SU-DHL-6 (cell line): Measurements from ENCODE around the gene GDAP2.
"Not testable (repeated sequence)": the region's sequence is repeated elsewhere in the genome, so short reads cannot be mapped to it uniquely, and the experiment has no call there.

Source experiments
- H2AFZ ChIP-seq: fragments of 200-600 bp; sonication (generic); 2 replicates; pipeline ENCODE4 v1.6.1; 2014; ENCODE audit warnings: low read depth, mild to moderate bottlenecking, moderate library complexity, mixed read lengths, antibody characterized with exemption, low read length; ENCODE audit not compliant: severe bottlenecking
- H3F3A ChIP-seq: fragments of 200-600 bp; shearing (Covaris generic); 2 replicates; pipeline ENCODE4 v1.6.0; 2016; ENCODE audit warnings: antibody characterized with exemption, mild to moderate bottlenecking; ENCODE audit not compliant: insufficient read depth
- H3K27ac ChIP-seq: fragments of 200-600 bp; sonication (generic); 2 replicates; pipeline ENCODE4 v1.5.1; 2016; ENCODE audit warnings: low read depth, mild to moderate bottlenecking, low read length, moderate library complexity, mixed read lengths
- H3K27me3 ChIP-seq: fragments of 200-600 bp; sonication (generic), shearing (Covaris generic); 2 replicates; pipeline ENCODE4 v1.6.0; 2014; ENCODE audit warnings: mild to moderate bottlenecking, low read length
- H3K36me3 ChIP-seq: fragments of 200-600 bp; sonication (generic); 2 replicates; pipeline ENCODE4 v1.6.1; 2014; ENCODE audit warnings: mild to moderate bottlenecking, low read length, mixed read lengths
- H3K4me2 ChIP-seq: fragments of 300-600, 200-600 bp; shearing (Covaris generic), sonication (generic); 2 replicates; pipeline ENCODE4 v1.6.0; 2014; ENCODE audit warnings: low read length, low read depth, mild to moderate bottlenecking; ENCODE audit not compliant: poor library complexity, severe bottlenecking
- H3K4me3 ChIP-seq: fragments of 200-600 bp; sonication (generic); 2 replicates; pipeline ENCODE4 v1.5.1; 2014; ENCODE audit warnings: antibody characterized with exemption, low read length, mild to moderate bottlenecking, mixed read lengths; ENCODE audit not compliant: insufficient read depth, poor library complexity, severe bottlenecking
- H3K79me2 ChIP-seq: fragments of 200-600 bp; sonication (generic); 2 replicates; pipeline ENCODE4 v1.6.1; 2014; ENCODE audit warnings: mild to moderate bottlenecking, low read length, moderate library complexity; ENCODE audit not compliant: insufficient read depth
- H3K9ac ChIP-seq: fragments of 200-600 bp; sonication (generic); 2 replicates; pipeline ENCODE4 v1.7.0; 2014; ENCODE audit warnings: mild to moderate bottlenecking, low read length
- H3K9me2 ChIP-seq: fragments of 200-600 bp; sonication (generic); replicated peaks from 2 replicates; pipeline ENCODE4 v1.6.1; 2014; ENCODE audit warnings: low read length; ENCODE audit not compliant: insufficient read depth
- H3K9me3 ChIP-seq: fragments of 200-600 bp; sonication (generic); 2 replicates; pipeline ENCODE4 v1.6.1; 2014; ENCODE audit warnings: low read length, mixed read lengths; ENCODE audit not compliant: insufficient read depth
- H4K20me1 ChIP-seq: fragments of 200-600 bp; sonication (generic); 2 replicates; pipeline ENCODE4 v1.6.1; 2014; ENCODE audit warnings: low read depth, mild to moderate bottlenecking, antibody characterized with exemption, low read length, moderate library complexity, mixed read lengths
- EZH2phosphoT487 ChIP-seq: fragments of 200-600 bp; sonication (generic), shearing (Covaris generic); conservative IDR thresholded peaks from 2 replicates; pipeline ENCODE4 v1.6.1; 2018; ENCODE audit warnings: mild to moderate bottlenecking, antibody characterized with exemption, low read length, moderate library complexity, mixed read lengths
- TF ChIP-seq, protein P1 (sequence below): fragments of 200-600 bp; sonication (generic); IDR thresholded peaks from one replicate; pipeline ENCODE4 v1.5.1; 2017; ENCODE audit warnings: antibody characterized with exemption, mild to moderate bottlenecking, low read length, moderate library complexity; ENCODE audit not compliant: insufficient read depth, poor library complexity, severe bottlenecking

GDAP2 gene

DNA sequence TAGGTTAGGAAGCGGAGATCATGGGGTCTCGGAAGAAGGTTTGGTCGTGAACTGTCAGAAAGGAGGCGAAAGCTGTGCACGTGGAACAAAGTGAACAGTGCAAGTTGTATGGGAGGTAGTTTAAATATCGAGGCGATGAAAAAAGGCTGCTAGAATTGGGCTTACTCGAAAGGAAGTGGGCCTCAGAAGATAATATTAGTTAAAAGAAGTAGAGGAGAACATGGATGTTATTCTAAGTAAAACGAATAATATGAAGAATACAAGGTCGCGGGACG is 689 bp upstream of the GDAP2 start:
- Histone ChIP-seq H2AFZ (peak overlapping the region; percentile 70), H3K79me2 (peaks cover 77% of the 10 kb centered on the region), H3K27ac (peak overlapping the region; percentile 30), H3K4me2 (peak overlapping the region; percentile 99), H3K4me3 (peak overlapping the region; percentile 79), H4K20me1 (peaks cover 20% of the 10 kb centered on the region), H3K27me3 (no peaks in the 10 kb centered on the region), H3K9ac (peak overlapping the region; percentile 71), H3K36me3 (peaks cover 14% of the 10 kb centered on the region), H3K9me3 (no peaks in the 10 kb centered on the region), H3K9me2 (no peaks in the 10 kb centered on the region), H3F3A (no peaks in the 10 kb centered on the region)
- no peak for TF ChIP-seq EZH2phosphoT487
- TF ChIP-seq, protein P1, sequence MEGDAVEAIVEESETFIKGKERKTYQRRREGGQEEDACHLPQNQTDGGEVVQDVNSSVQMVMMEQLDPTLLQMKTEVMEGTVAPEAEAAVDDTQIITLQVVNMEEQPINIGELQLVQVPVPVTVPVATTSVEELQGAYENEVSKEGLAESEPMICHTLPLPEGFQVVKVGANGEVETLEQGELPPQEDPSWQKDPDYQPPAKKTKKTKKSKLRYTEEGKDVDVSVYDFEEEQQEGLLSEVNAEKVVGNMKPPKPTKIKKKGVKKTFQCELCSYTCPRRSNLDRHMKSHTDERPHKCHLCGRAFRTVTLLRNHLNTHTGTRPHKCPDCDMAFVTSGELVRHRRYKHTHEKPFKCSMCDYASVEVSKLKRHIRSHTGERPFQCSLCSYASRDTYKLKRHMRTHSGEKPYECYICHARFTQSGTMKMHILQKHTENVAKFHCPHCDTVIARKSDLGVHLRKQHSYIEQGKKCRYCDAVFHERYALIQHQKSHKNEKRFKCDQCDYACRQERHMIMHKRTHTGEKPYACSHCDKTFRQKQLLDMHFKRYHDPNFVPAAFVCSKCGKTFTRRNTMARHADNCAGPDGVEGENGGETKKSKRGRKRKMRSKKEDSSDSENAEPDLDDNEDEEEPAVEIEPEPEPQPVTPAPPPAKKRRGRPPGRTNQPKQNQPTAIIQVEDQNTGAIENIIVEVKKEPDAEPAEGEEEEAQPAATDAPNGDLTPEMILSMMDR: no peak

- Histone ChIP-seq H3K9me3 (no peaks in the 10 kb centered on the region), H3K27ac (no peak overlapping the region; the same call in 1 of the 2 replicates), H3K4me3 (peak overlapping the region; percentile 79), H3K4me2 (peak overlapping the region; percentile 96), H4K20me1 (peaks cover 20% of the 10 kb centered on the region), H3K9ac (peak overlapping the region; percentile 71), H3K27me3 (no peaks in the 10 kb centered on the region), H3F3A (no peaks in the 10 kb centered on the region), H3K36me3 (peaks cover 4% of the 10 kb centered on the region), H3K9me2 (no peaks in the 10 kb centered on the region), H3K79me2 (peaks cover 73% of the 10 kb centered on the region), H2AFZ (peak overlapping the region; percentile 83)
- TF ChIP-seq, protein P1: no peak
These were observed 509 bp downstream of the GDAP2 start for GRCh38 chr1:117928881-117929342.

- Histone ChIP-seq H3K9ac (no peak overlapping the region), H3K4me3 (no peak overlapping the region), H3K27me3 (no peaks in the 10 kb centered on the region), H3K36me3 (no peaks in the 10 kb centered on the region), H3K9me3 (no peaks in the 10 kb centered on the region), H3K27ac (no peak overlapping the region), H3K4me2 (no peak overlapping the region), H3F3A (no peaks in the 10 kb centered on the region), H3K9me2 (no peaks in the 10 kb centered on the region), H3K79me2 (peaks cover 44% of the 10 kb centered on the region), H4K20me1 (peaks cover 24% of the 10 kb centered on the region; the same call in 1 of the 2 replicates), H2AFZ (no peak overlapping the region)
- TF ChIP-seq EZH2phosphoT487: no peak
- TF ChIP-seq, protein P1: no peak
These were observed 3.4 kb downstream of the GDAP2 start for GRCh38 chr1:117925981-117926380.

- H3K9me3 ChIP-seq, H3F3A ChIP-seq, H2AFZ ChIP-seq, H3K27ac ChIP-seq, H3K9me2 ChIP-seq, H3K27me3 ChIP-seq, H3K4me2 ChIP-seq, H3K36me3 ChIP-seq, H3K9ac ChIP-seq, H3K4me3 ChIP-seq: not testable (repeated sequence)
- H4K20me1 ChIP-seq: peaks cover 23% of the 10 kb centered on the region; the same call in 1 of the 2 replicates
- H3K79me2 ChIP-seq: peaks cover 17% of the 10 kb centered on the region; the same call in 1 of the 2 replicates
These were observed 6.7 kb downstream of the GDAP2 start for GRCh38 chr1:117922717-117923116.
